Prostate gland (tissue), 2 donors: ENCODE measurements around the gene SMG6. TPM values are rescaled to one million over a fixed set of nuclear protein-coding genes. Genes with fewer than 3 reads are reported as not detected.

ENCODE experiments used
- DNase-seq: peaks from one replicate; pipeline ENCODE4 v3.0.0-alpha.2; 2019; ENCODE audit warnings: low spot score
- H3K27ac ChIP-seq, 2 donors: fragments of 200-600 bp; sonication (generic); 2 replicates each; pipeline ENCODE4 v1.5.1; 2017 to 2019
- H3K27me3 ChIP-seq: fragments of 200-600 bp; sonication (generic); replicated peaks from 2 replicates; pipeline ENCODE4 v1.5.1; 2019; ENCODE audit not compliant: insufficient read depth
- H3K36me3 ChIP-seq, 2 donors: fragments of 200-600 bp; sonication (generic); 1 replicate in 1 of 2; 2 replicates in 1 of 2; pipeline versions ENCODE4 v1.5.1 to v1.8.1; 2017 to 2019
- H3K4me1 ChIP-seq: fragments of 200-600 bp; sonication (generic); replicated peaks from 2 replicates; pipeline ENCODE4 v1.5.1; 2019
- H3K4me3 ChIP-seq, 2 donors: fragments of 200-600 bp; sonication (generic); 2 replicates each; pipeline ENCODE4 v1.5.1; 2017 to 2019
- H3K9me3 ChIP-seq: fragments of 200-600 bp; sonication (generic); 2 replicates; pipeline ENCODE4 v1.5.1; 2017
- CTCF ChIP-seq, 4 experiments: fragments of 200-600 bp in 2 of 4; fragments of 450-650 bp in 2 of 4; sonication (generic) in 2 of 4; IDR thresholded peaks; 1 replicate in 3 of 4; 2 replicates in 1 of 4; pipeline ENCODE4 v1.5.1; 2016 to 2019; ENCODE audit warnings: antibody characterized with exemption in 4 of 4, mild to moderate bottlenecking in 2 of 4, moderate library complexity in 2 of 4
- POLR2A ChIP-seq: fragments of 450-650 bp; IDR thresholded peaks from one replicate; pipeline ENCODE4 v1.6.1; 2016; ENCODE audit warnings: antibody characterized with exemption, mild to moderate bottlenecking
- POLR2AphosphoS5 ChIP-seq: sonication (generic); formaldehyde crosslinking; IDR thresholded peaks from one replicate; pipeline ENCODE4 v1.6.1; 2017; ENCODE audit warnings: antibody characterized with exemption
- WGBS: methylation state at CpG from one replicate; pipeline ENCODE4 v1.1.5; 2018; 5-methylcytosine and 5-hydroxymethylcytosine counted together
- intact Hi-C: fragments of 100-400 bp; cut with DNase I; formaldehyde crosslinking; loops from one replicate; pipeline ENCODE4 v1.14.2; 2022
- total RNA-seq, 2 donors: library from RNA; depleted of rRNA; stranded (reverse); fragments of >200 nt; gene quantifications; one replicate each; pipeline ENCODE4 v1.1.0, GENCODE V29; 2016

Gene SMG6
- total RNA-seq, 2 donors from 2014 or later: 23.8 to 56.0 TPM

- Histone ChIP-seq H3K4me3 (no peak overlapping the region), H3K27ac (peak overlapping the region; percentile 75 to 82), H3K4me1 (peaks cover 4% of the 10 kb centered on the region), H3K9me3 (no peaks in the 10 kb centered on the region), H3K27me3 (no peaks in the 10 kb centered on the region), H3K36me3 (no peaks in the 10 kb centered on the region)
- DNase-seq: no peak
- TF ChIP-seq POLR2AphosphoS5 (no peak), CTCF (IDR thresholded peaks at IDR 0.05) (no peak), POLR2A (no peak)
- 56% methylated on average over 16 of the region's 16 CpGs for WGBS
- intact Hi-C loops: no loop called here
Observed at GRCh38 chr17:2063261-2064146, 240.1 kb downstream of the SMG6 start.

DNA sequence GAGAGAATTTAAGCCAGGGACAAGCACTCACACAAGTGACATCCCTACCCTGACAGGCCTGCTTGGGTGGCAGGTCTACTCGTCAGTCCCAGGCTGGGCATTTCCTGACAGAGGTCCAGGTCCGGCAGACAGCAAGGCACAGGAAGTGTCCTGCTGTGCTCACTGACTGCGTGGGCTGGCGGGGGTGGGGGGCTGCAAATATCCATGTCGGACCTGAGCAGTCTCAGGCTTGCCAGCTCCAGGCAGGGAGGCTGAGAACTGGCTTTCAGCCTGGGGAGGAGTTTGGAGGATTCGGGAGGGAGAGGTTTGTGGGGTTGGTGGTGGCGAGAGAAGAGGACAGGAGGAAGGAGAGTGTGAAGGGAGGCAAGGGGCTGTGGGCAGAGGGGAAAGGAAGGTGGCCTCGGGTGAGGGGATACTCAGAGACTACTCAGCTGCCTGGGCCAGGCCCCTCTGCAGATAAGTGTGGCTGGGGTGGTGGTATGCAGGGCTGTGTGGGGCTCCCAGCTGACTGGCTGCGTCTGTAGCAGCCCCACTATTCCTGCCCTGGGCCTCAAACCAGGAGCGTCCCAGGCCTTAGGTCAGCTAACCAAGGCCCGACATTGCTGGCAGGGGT is 240.9 kb downstream of the SMG6 start:
- DNase-seq: no peak
- no peaks in the 10 kb centered on the region for H3K9me3 ChIP-seq
- TF ChIP-seq CTCF (IDR thresholded peaks at IDR 0.05): no peak

DNA sequence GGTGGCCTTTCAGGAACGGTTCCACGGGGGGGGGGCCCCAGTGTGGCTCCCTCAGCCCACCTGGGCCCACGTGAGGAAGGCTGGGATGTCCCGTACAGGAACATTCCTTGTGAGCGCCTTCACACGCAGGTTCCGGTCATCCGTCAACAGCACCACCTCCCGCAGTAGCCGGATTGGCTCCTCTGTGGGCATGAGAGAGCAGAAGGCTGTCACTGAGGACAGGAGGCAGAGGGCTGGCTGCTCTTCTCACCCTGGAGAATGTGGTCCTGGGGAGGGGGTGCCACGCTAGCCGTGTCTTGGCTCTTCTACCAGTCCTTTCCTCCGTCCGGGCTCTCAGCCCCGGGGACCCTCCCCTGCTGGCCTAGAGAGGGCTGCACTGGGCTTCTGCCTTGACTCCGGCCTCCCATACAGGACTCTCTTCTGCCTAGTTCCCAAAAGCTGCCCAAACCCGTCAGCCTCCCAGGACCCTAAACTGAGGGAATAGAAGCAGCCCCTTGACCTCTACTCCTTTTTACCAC is 242.1 kb downstream of the SMG6 start:
- H3K36me3 ChIP-seq: no peaks in the 10 kb centered on the region
- no peak for DNase-seq
- no peak overlapping the region for H3K4me3 ChIP-seq
- intact Hi-C loops: no loop called here
- TF ChIP-seq POLR2A (no peak), POLR2AphosphoS5 (no peak), CTCF (IDR thresholded peaks at IDR 0.05) (no peak)
- 65% methylated on average over 17 of the region's 17 CpGs for WGBS
- no peaks in the 10 kb centered on the region for H3K9me3 ChIP-seq
- H3K27me3 ChIP-seq: no peaks in the 10 kb centered on the region
- H3K4me1 ChIP-seq: no peaks in the 10 kb centered on the region
- peak overlapping the region; percentile 75 to 82 for H3K27ac ChIP-seq

More for the DNA sequence above, 240.9 kb downstream of the SMG6 start:
- Histone ChIP-seq H3K27ac (peak overlapping the region; percentile 75 to 82), H3K36me3 (no peaks in the 10 kb centered on the region), H3K4me3 (no peak overlapping the region), H3K27me3 (no peaks in the 10 kb centered on the region), H3K4me1 (peaks cover 4% of the 10 kb centered on the region)
- 58% methylated on average over 11 of the region's 11 CpGs for WGBS
- intact Hi-C loops: no loop called here

DNA sequence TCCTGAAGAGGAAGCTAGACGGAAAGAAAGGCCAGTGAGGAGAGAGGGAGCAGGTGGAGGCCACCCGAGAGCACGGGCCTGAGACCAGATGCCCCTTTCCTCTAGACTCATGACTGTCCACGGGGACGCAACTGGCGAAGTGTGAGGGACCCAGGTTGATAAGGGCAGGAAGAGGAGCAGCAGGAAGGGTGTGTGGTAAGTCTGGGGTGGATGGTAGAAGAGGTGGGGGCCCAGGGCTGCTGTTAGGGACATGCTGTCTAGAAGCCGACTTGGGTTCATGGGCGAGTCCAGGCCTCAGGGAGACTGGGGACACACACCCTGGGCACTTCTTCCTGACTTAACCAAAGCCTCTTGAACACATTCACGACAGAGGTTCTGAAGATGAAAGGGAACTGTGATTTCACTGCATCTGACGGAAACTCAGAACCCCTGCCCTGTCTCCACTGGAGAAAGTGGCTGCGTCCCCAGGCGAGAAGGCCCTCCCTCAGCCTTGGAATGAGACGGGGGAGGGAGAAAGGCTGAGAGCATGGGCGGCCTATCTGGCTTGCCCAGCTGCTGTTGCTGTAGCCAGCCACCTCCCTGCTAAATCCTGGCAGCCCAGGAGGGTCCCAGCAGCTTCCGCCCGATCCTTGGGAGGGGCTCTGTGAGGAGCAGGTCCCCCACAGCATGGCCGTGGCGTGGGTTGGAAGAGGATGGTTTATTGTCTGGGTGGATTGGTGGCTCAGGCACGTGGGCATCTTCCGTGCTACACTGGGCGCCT is 242.7 kb downstream of the SMG6 start:
- no peak for DNase-seq
- Histone ChIP-seq H3K9me3 (no peaks in the 10 kb centered on the region), H3K27ac (peak overlapping the region; percentile 75 to 82), H3K4me1 (no peaks in the 10 kb centered on the region), H3K36me3 (no peaks in the 10 kb centered on the region), H3K27me3 (no peaks in the 10 kb centered on the region), H3K4me3 (no peak overlapping the region)
- intact Hi-C loops: no loop called here
- 73% methylated on average over 21 of the region's 21 CpGs for WGBS
- TF ChIP-seq POLR2AphosphoS5 (no peak), CTCF (IDR thresholded peaks at IDR 0.05) (no peak), POLR2A (no peak)
